BLaER1 treated with 17β-estradiol and CSF1 and Interleukin-3, amounts not matched to agents 10 nM and 100 nM (cell line): ENCODE results near the gene CITED4.

Experiments used
- H3K27ac ChIP-seq, 11 experiments: shearing (Covaris generic); formaldehyde crosslinking; 2 replicates each; pipeline ENCODE4 v1.8.1; 2022
- H3K27me3 ChIP-seq, 11 experiments: shearing (Covaris generic); formaldehyde crosslinking; 2 replicates each; pipeline ENCODE4 v1.8.1; 2022
- H3K36me3 ChIP-seq, 11 experiments: shearing (Covaris generic); formaldehyde crosslinking; 2 replicates each; pipeline ENCODE4 v1.8.1; 2022
- H3K4me1 ChIP-seq, 10 experiments: shearing (Covaris generic); formaldehyde crosslinking; 2 replicates each; pipeline ENCODE4 v1.8.1; 2022
- H3K4me2 ChIP-seq, 11 experiments: shearing (Covaris generic); formaldehyde crosslinking; 2 replicates each; pipeline ENCODE4 v1.8.1; 2022
- H3K4me3 ChIP-seq, 10 experiments: shearing (Covaris generic); formaldehyde crosslinking; 2 replicates each; pipeline ENCODE4 v1.8.1; 2022
- H3K9ac ChIP-seq, 11 experiments: shearing (Covaris generic); formaldehyde crosslinking; 2 replicates each; pipeline ENCODE4 v1.8.1; 2022
- H3K9me3 ChIP-seq, 11 experiments: shearing (Covaris generic); formaldehyde crosslinking; replicated peaks in 1 of 11; 2 replicates each; pipeline ENCODE4 v1.8.1; 2022
- H4K20me1 ChIP-seq, 11 experiments: shearing (Covaris generic); formaldehyde crosslinking; 2 replicates each; pipeline ENCODE4 v1.8.1; 2022
- Cebpa-rat ChIP-seq, 11 experiments: shearing (Covaris generic); IDR thresholded peaks; 2 replicates each; pipeline ENCODE4 v1.8.1; 2022

The CITED4 gene

DNA sequence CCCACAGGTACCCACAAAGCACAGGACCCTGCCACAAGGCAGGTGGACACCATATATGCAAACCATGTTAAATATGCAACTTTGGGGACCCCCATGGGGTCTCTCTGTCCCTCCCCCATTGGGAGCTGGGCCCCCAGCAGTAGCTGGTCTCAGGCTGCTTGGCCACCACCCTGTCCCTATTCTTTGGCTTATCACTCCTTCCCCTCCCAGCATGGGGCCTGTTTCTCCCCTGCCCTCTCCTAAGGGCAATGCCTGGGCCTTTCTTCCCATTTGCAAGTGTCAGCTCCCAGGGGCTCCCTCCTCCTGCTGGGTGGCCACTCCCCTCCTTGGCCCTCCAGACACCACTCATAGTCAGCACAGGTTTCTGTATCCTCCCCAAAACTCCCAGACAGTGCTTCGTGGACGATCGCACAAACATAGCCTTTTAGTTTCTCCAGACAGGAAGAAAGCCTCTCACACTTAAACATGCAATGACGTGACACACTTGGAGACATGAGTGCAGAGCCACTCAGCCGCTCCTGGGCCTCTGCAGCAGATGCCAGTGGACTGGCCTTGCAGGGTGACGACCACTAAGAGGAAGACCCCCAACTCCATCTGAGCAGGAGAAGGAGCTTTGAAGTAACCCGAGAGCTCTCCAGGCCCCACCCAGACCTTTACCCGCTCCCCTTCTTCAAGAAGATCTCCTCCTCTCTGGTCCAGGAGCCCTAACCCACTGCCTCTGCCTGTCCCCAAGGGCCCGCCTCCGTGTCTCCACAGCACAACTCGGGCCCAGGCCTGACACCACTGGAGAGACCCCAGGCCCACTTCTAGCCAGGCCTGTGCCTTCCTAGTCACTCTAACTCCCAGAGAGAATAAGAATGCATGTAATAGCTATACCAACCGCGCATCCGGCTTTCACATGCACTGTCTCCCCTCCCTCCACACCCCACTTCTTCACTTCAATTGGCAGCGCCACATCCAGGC, 22.9 kb downstream of the CITED4 start:
- Histone ChIP-seq H3K36me3 (peaks cover 0 to 9% (median 0%) of the 10 kb centered on the region in 11 experiments; a peak in 1 of 22 replicates), H4K20me1 (no peaks in the 10 kb centered on the region), H3K4me3 (no peak overlapping the region), H3K9me3 (peaks cover 0 to 8% (median 5%) of the 10 kb centered on the region in 11 experiments; a peak in 6 of 22 replicates), H3K4me2 (peak overlapping the region; percentile 15 to 80 (median 64); a peak in 18 of 22 replicates), H3K9ac (no peak overlapping the region), H3K27ac (no peak overlapping the region), H3K4me1 (peaks cover 12 to 61% (median 57%) of the 10 kb centered on the region in 10 experiments; a peak in 19 of 20 replicates), H3K27me3 (no peaks in the 10 kb centered on the region)
- no peak for TF ChIP-seq Cebpa-rat (IDR thresholded peaks at IDR 0.05)

DNA sequence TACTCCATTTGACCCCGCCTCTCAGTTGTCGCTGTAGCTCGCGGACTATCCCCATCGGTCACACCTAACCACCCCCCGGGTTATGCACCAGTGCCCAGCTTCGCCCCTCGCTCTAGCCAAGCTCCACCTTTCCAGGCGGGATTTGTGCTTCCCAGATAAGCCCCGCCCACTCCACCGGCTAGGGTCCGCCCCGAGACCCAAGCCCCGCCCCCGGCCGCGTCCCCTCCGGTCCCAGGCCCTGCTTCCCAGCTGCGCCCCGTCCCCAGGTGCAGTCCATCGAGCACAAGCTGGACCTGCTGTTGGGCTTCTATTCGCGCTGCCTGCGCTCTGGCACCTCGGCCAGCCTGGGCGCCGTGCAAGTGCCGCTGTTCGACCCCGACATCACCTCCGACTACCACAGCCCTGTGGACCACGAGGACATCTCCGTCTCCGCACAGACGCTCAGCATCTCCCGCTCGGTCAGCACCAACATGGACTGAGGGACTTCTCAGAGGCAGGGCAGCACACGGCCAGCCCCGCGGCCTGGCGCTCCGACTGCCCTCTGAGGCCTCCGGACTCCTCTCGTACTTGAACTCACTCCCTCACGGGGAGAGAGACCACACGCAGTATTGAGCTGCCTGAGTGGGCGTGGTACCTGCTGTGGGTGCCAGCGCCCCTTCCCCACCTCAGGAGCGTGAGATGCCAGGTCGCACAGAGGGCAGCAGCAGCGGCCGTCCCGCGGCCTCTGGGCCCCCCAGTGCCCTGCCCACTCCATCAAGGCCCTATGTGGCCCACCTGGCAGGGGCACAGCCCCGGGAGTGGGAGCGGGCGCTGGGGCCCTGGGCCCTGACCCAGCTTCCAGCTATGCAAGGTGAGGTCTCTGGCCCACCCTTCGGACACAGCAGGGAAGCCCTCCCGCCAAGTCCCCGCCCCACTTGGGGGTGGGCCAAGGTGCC, 23.9 kb downstream of the CITED4 start:
- H3K27ac ChIP-seq: no peak overlapping the region
- no peaks in the 10 kb centered on the region for H4K20me1 ChIP-seq
- no peaks in the 10 kb centered on the region for H3K27me3 ChIP-seq
- H3K9me3 ChIP-seq: peaks cover 0 to 8% (median 5%) of the 10 kb centered on the region in 11 experiments; a peak in 6 of 22 replicates
- peaks cover 12 to 52% (median 48%) of the 10 kb centered on the region in 10 experiments; a peak in 19 of 20 replicates for H3K4me1 ChIP-seq
- H3K9ac ChIP-seq: no peak overlapping the region
- no peak overlapping the region for H3K4me3 ChIP-seq
- peak overlapping the region in 8 of 11 experiments; percentile 52 to 80 (median 72); a peak in 11 of 22 replicates for H3K4me2 ChIP-seq
- no peak for TF ChIP-seq Cebpa-rat (IDR thresholded peaks at IDR 0.05)
- H3K36me3 ChIP-seq: peaks cover 0 to 9% (median 0%) of the 10 kb centered on the region in 11 experiments; a peak in 1 of 22 replicates

DNA sequence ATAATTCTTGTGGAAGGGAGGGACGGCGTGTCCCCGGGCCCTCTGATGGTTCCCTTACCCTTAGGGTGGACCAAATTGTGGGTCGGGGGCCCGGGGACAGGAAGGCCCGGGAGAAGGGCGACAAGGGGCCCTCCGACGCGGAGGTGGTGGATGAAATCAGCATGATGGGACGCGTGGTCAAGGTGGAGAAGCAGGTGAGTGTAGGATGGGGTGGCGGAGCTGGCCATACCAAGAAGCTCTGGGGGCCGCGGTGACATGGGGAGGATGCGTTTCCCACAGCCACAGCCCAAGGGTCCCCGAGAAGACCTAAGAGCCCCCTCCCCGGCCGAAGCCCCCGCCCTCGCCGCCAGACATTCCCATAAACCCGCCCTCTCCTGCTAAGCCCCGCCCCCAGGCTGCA, 24.6 kb downstream of the CITED4 start:
- no peak overlapping the region for H3K27ac ChIP-seq
- TF ChIP-seq Cebpa-rat (IDR thresholded peaks at IDR 0.05): no peak
- H4K20me1 ChIP-seq: no peaks in the 10 kb centered on the region
- H3K4me2 ChIP-seq: no peak overlapping the region
- peaks cover 0 to 9% (median 0%) of the 10 kb centered on the region in 11 experiments; a peak in 1 of 22 replicates for H3K36me3 ChIP-seq
- no peak overlapping the region for H3K9ac ChIP-seq
- H3K4me3 ChIP-seq: no peak overlapping the region
- H3K4me1 ChIP-seq: peaks cover 12 to 45% (median 41%) of the 10 kb centered on the region in 10 experiments; a peak in 19 of 20 replicates
- H3K27me3 ChIP-seq: no peaks in the 10 kb centered on the region
- H3K9me3 ChIP-seq: peaks cover 0 to 3% (median 1%) of the 10 kb centered on the region in 11 experiments; a peak in 6 of 22 replicates

DNA sequence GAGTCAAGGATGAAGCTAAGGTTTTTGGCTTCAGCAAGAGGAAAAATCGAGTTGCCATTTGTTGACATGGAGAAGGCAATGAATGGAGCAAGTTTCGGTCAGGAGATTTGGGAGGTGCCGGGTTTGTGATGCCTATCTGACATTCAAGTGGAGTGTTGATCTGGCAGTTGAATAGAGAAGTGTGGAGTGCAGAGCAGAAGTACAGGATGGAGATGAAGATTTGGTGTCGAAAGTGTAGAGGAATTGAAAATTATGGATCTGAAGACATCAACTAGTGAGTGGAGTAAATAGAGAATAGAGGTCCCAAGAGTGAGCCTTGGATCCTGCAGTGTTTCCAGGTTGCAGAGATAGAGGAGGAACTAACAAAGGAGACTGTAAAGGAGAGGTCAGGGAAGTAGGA, 25.9 kb downstream of the CITED4 start:
- no peak for TF ChIP-seq Cebpa-rat (IDR thresholded peaks at IDR 0.05)
- peaks cover 5 to 31% (median 28%) of the 10 kb centered on the region in 10 experiments; a peak in 18 of 20 replicates for H3K4me1 ChIP-seq
- no peaks in the 10 kb centered on the region for H4K20me1 ChIP-seq
- no peak overlapping the region for H3K27ac ChIP-seq
- H3K4me2 ChIP-seq: no peak overlapping the region
- H3K36me3 ChIP-seq: peaks cover 0 to 9% (median 0%) of the 10 kb centered on the region in 11 experiments; a peak in 1 of 22 replicates
- H3K9me3 ChIP-seq: no peaks in the 10 kb centered on the region
- H3K4me3 ChIP-seq: no peak overlapping the region
- no peak overlapping the region for H3K9ac ChIP-seq
- no peaks in the 10 kb centered on the region for H3K27me3 ChIP-seq

DNA sequence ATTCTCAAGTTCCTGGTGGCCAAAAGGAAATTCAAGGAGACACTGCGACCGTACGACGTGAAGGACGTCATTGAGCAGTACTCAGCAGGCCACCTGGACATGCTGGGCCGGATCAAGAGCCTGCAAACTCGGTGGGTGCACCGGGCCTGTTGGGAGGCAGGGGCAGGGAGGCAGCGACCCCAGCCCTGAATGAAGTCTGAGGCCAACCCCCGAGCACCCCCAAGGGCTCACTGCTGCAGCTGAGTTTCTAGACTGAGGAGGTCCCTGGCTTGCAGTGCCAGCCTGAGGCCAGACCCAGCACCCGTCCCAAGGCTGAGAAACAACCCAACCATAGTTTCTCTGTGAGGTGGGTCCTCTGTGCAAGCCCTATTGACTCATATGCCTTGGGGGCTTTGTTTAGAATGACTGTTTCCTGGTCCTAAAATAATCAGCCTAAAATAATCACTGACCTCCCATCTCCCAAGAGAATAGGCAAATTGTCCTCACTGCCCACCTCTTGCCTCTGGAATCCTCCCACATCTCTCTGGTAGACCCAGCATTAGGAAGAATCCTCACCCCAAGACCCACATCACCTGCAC, 27.1 kb downstream of the CITED4 start:
- H3K4me3 ChIP-seq: no peak overlapping the region
- H3K4me1 ChIP-seq: peaks cover 0 to 19% (median 16%) of the 10 kb centered on the region in 10 experiments; a peak in 17 of 20 replicates
- H3K27me3 ChIP-seq: no peaks in the 10 kb centered on the region
- TF ChIP-seq Cebpa-rat (IDR thresholded peaks at IDR 0.05): no peak
- H3K9ac ChIP-seq: no peak overlapping the region
- H3K9me3 ChIP-seq: no peaks in the 10 kb centered on the region
- H3K27ac ChIP-seq: no peak overlapping the region
- H3K36me3 ChIP-seq: peaks cover 0 to 9% (median 0%) of the 10 kb centered on the region in 11 experiments; a peak in 1 of 22 replicates
- H4K20me1 ChIP-seq: no peaks in the 10 kb centered on the region
- H3K4me2 ChIP-seq: no peak overlapping the region

DNA sequence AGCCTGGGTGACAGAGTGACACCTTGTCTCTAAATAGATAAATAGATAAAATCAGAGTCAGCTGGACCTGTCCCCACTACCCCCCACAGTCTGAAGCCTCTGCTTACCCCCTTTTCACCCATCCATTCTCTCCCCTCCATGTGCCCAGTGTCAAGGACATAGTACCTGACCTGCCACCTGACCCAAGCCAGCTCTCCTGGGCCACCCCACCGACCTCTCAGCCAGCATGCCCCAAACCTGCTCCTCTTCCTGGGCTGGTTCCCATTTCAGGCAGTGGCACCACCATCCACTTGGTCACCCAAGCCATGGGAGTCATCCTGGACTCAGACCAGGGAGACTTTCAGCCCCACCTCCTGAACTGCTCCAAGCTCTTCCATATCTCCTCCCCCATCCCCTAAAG, 28.2 kb downstream of the CITED4 start:
- no peak overlapping the region for H3K9ac ChIP-seq
- H3K4me1 ChIP-seq: peaks cover 0 to 8% (median 5%) of the 10 kb centered on the region in 10 experiments; a peak in 17 of 20 replicates
- no peak overlapping the region for H3K27ac ChIP-seq
- H3K27me3 ChIP-seq: no peaks in the 10 kb centered on the region
- no peaks in the 10 kb centered on the region for H4K20me1 ChIP-seq
- no peak for TF ChIP-seq Cebpa-rat (IDR thresholded peaks at IDR 0.05)
- no peak overlapping the region for H3K4me2 ChIP-seq
- peaks cover 0 to 9% (median 0%) of the 10 kb centered on the region in 11 experiments; a peak in 1 of 22 replicates for H3K36me3 ChIP-seq
- H3K9me3 ChIP-seq: no peaks in the 10 kb centered on the region
- H3K4me3 ChIP-seq: no peak overlapping the region

DNA sequence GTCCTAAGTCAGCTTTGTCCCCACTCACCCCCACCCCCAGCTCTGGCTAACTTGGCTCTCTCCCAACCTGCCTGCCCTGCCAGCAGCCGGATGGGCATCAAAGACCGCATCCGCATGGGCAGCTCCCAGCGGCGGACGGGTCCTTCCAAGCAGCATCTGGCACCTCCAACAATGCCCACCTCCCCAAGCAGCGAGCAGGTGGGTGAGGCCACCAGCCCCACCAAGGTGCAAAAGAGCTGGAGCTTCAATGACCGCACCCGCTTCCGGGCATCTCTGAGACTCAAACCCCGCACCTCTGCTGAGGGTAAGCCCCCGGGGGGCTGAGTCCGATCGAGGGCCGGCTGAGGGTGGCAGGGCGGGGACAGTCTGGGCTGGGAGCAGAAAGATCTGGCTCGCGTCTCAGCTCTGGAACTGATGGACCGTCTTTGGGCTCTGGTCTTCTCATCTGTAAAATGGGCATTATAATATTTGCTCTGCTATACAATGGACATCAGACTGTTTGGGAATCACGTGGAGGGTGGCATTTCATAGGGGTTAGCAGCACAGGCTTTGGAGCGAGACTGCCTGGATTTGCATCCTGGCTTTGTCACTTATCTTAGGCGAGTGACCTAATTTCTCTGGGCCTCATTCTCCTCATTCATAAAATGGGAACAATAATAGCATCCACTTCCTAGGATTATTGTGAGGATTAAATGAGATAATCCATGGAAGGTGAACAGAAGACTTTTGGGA, 31.0 kb downstream of the CITED4 start:
- Histone ChIP-seq H3K9ac (no peak overlapping the region), H3K4me2 (no peak overlapping the region), H3K27ac (no peak overlapping the region), H3K9me3 (no peaks in the 10 kb centered on the region), H3K36me3 (no peaks in the 10 kb centered on the region), H3K27me3 (no peaks in the 10 kb centered on the region), H3K4me1 (peaks cover 13 to 27% (median 17%) of the 10 kb centered on the region in 10 experiments), H4K20me1 (no peaks in the 10 kb centered on the region), H3K4me3 (no peak overlapping the region)
- TF ChIP-seq Cebpa-rat (IDR thresholded peaks at IDR 0.05): no peak

DNA sequence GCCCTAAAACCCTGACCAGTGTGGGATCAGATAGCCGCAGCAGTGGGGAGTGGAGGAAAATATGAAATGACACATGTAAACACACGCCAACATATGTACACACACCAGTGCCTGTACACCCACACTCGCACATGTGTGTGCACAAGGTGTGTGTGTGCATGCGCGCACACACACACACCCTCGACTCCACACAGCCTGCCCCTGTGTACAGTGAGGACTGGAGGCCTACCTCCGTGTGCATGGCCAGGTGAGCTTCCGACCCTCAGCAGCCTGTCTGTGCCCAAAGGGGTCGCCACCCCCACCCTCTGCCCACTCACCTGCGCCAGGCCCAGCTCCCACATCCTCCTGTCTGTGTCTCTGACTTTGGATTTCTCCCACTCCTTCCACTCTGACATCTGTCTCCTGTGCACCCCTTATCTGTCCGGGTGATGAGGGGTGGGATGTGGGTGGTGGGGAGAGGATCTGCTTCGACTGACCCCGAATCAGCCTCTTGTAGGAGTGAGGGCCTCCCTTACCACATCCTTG, 31.7 kb downstream of the CITED4 start:
- no peak for TF ChIP-seq Cebpa-rat (IDR thresholded peaks at IDR 0.05)
- Histone ChIP-seq H3K4me3 (no peak overlapping the region), H3K27ac (no peak overlapping the region), H3K9ac (no peak overlapping the region), H3K4me1 (peaks cover 20 to 34% (median 24%) of the 10 kb centered on the region in 10 experiments), H3K27me3 (no peaks in the 10 kb centered on the region), H3K4me2 (no peak overlapping the region), H4K20me1 (no peaks in the 10 kb centered on the region), H3K36me3 (no peaks in the 10 kb centered on the region), H3K9me3 (no peaks in the 10 kb centered on the region)
